ENCODE data around the gene KDM7A.

GRCh38 chr7:140159497-140159896 is 17.3 kb downstream of the KDM7A start:
- TF ChIP-seq, protein P1, sequence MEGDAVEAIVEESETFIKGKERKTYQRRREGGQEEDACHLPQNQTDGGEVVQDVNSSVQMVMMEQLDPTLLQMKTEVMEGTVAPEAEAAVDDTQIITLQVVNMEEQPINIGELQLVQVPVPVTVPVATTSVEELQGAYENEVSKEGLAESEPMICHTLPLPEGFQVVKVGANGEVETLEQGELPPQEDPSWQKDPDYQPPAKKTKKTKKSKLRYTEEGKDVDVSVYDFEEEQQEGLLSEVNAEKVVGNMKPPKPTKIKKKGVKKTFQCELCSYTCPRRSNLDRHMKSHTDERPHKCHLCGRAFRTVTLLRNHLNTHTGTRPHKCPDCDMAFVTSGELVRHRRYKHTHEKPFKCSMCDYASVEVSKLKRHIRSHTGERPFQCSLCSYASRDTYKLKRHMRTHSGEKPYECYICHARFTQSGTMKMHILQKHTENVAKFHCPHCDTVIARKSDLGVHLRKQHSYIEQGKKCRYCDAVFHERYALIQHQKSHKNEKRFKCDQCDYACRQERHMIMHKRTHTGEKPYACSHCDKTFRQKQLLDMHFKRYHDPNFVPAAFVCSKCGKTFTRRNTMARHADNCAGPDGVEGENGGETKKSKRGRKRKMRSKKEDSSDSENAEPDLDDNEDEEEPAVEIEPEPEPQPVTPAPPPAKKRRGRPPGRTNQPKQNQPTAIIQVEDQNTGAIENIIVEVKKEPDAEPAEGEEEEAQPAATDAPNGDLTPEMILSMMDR (IDR thresholded peaks at IDR 0.05), result no peak
- TF ChIP-seq POLR2A (IDR thresholded peaks at IDR 0.05) (no peak), EP300 (IDR thresholded peaks at IDR 0.05) (no peak)

Data from ovary (tissue), 3 donors.